GM12892 (cell line): ENCODE results near the gene LSM3.

ENCODE experiments used
- POLR2A ChIP-seq: IDR thresholded peaks from 2 replicates; pipeline ENCODE4 v1.6.1; 2011; ENCODE audit warnings: low read depth, low read length, control low read depth
- POLR2AphosphoS5 ChIP-seq: IDR thresholded peaks from 2 replicates; pipeline ENCODE4 v1.6.1; 2011; ENCODE audit warnings: low read depth, low read length, control low read depth
- TAF1 ChIP-seq: IDR thresholded peaks from 2 replicates; pipeline ENCODE4 v1.6.1; 2011; ENCODE audit warnings: low read depth, mild to moderate bottlenecking, control low read depth, low read length, borderline replicate concordance

GRCh38 chr3:14133876-14134275 is 44.7 kb upstream of the LSM3 start:
- TF ChIP-seq POLR2A: no peak
- TF ChIP-seq TAF1: no peak
- no peak for TF ChIP-seq POLR2AphosphoS5
